Measurements from ENCODE around the gene PGAM1.
"Not testable (repeated sequence)": the region's sequence is repeated elsewhere in the genome, so short reads cannot be mapped to it uniquely, and the experiment has no call there.

PGAM1 gene

GRCh38 chr10:97407952-97408248 lies 18.1 kb upstream of the PGAM1 start:
- no peak for DNase-seq (ENCODE audit: low read depth in 3 of 3)

GRCh38 chr10:97408496-97408992 lies 17.4 kb upstream of the PGAM1 start:
- no peak for DNase-seq (ENCODE audit: low read depth in 3 of 3)

- DNase-seq (ENCODE audit: low read depth in 3 of 3): no peak
Measured at GRCh38 chr10:97411406-97411805, 14.6 kb upstream of the PGAM1 start.

- DNase-seq (ENCODE audit: low read depth in 3 of 3): peak in 2 of 3 donors; percentile 59 to 66
Measured at GRCh38 chr10:97412891-97413304, 13.1 kb upstream of the PGAM1 start.

GRCh38 chr10:97416565-97416964 lies 9.4 kb upstream of the PGAM1 start:
- no peak for DNase-seq (ENCODE audit: low read depth in 3 of 3)

- DNase-seq (ENCODE audit: low read depth in 3 of 3): not testable (repeated sequence)
Measured at GRCh38 chr10:97423757-97424098, 2.3 kb upstream of the PGAM1 start.

- no peak for DNase-seq (ENCODE audit: low read depth in 3 of 3)
Measured at GRCh38 chr10:97426776-97427570, 982 bp downstream of the PGAM1 start.

- DNase-seq (ENCODE audit: low read depth in 3 of 3): no peak
Measured at GRCh38 chr10:97427571-97428179, 1.7 kb downstream of the PGAM1 start.

GRCh38 chr10:97428572-97428981 lies 2.6 kb downstream of the PGAM1 start:
- DNase-seq (ENCODE audit: low read depth in 3 of 3): no peak

GRCh38 chr10:97434055-97434454 lies 8.1 kb downstream of the PGAM1 start:
- no peak for DNase-seq (ENCODE audit: low read depth in 3 of 3)

GRCh38 chr10:97434557-97434956 lies 8.6 kb downstream of the PGAM1 start:
- no peak for DNase-seq (ENCODE audit: low read depth in 3 of 3)

- no peak for DNase-seq (ENCODE audit: low read depth in 3 of 3)
Measured at GRCh38 chr10:97435211-97435610, 9.2 kb downstream of the PGAM1 start.

GRCh38 chr10:97442277-97442676 lies 16.3 kb downstream of the PGAM1 start:
- no peak for DNase-seq (ENCODE audit: low read depth in 3 of 3)

GRCh38 chr10:97444212-97444611 lies 18.2 kb downstream of the PGAM1 start:
- DNase-seq (ENCODE audit: low read depth in 3 of 3): no peak

- DNase-seq (ENCODE audit: low read depth in 3 of 3): no peak
Measured at GRCh38 chr10:97445357-97445721, 19.3 kb downstream of the PGAM1 start.

- peak; percentile 85 to 92 (median 89) for DNase-seq (ENCODE audit: low read depth in 3 of 3)
Measured at GRCh38 chr10:97445722-97446639, 20.0 kb downstream of the PGAM1 start, which contains the start of the genes EXOSC1 and ZDHHC16. EXOSC1 (minus strand) TSS chr10:97446006; CDS start chr10:97445985, 21 bp downstream. ZDHHC16 (plus strand) TSS chr10:97446175; CDS start chr10:97451676, 5,501 bp downstream.

- no peak for DNase-seq (ENCODE audit: low read depth in 3 of 3)
Measured at GRCh38 chr10:97450828-97451227, 24.8 kb downstream of the PGAM1 start.

- no peak for DNase-seq (ENCODE audit: low read depth in 3 of 3)
Measured at GRCh38 chr10:97451605-97452004, 25.6 kb downstream of the PGAM1 start.

GRCh38 chr10:97452352-97452751 lies 26.4 kb downstream of the PGAM1 start:
- DNase-seq (ENCODE audit: low read depth in 3 of 3): no peak

- no peak for DNase-seq (ENCODE audit: low read depth in 3 of 3)
Measured at GRCh38 chr10:97454330-97455036, 28.5 kb downstream of the PGAM1 start.

GRCh38 chr10:97456034-97456685 lies 30.2 kb downstream of the PGAM1 start:
- no peak for DNase-seq (ENCODE audit: low read depth in 3 of 3)

Data from stimulated activated CD4-positive, alpha-beta T cell treated with anti-CD3 and anti-CD28 coated beads, TNF-alpha, amount 100 ng/mL, for 48 hours (primary cell).